Fibroblast of the aortic adventitia (primary cell): ENCODE measurements around the gene LRP2. TPM values are rescaled to one million over a fixed set of nuclear protein-coding genes. Genes with fewer than 3 reads are reported as not detected.

Experiments
- DNase-seq: peaks from one replicate; pipeline ENCODE4 v3.0.0-alpha.2; 2010; ENCODE audit warnings: low read depth
- H3K4me3 ChIP-seq: 2 replicates; pipeline ENCODE4 v1.5.1; 2011; ENCODE audit warnings: low read depth, mild to moderate bottlenecking, control low read depth, low read length, moderate library complexity
- total RNA-seq: library from RNA; depleted of rRNA; stranded (reverse); fragments of >200 nt; gene quantifications from 2 replicates; pipeline ENCODE4 v1.2.3, GENCODE V29; 2012; ENCODE audit warnings: low replicate concordance
- TF ChIP-seq, protein P1 (sequence below): IDR thresholded peaks from 2 replicates; pipeline ENCODE4 v1.5.1; 2011; ENCODE audit warnings: mild to moderate bottlenecking, low read length, control low read depth, inconsistent platforms; ENCODE audit not compliant: insufficient read depth

The LRP2 gene
- total RNA-seq, 1 donor, result not detected

DNA sequence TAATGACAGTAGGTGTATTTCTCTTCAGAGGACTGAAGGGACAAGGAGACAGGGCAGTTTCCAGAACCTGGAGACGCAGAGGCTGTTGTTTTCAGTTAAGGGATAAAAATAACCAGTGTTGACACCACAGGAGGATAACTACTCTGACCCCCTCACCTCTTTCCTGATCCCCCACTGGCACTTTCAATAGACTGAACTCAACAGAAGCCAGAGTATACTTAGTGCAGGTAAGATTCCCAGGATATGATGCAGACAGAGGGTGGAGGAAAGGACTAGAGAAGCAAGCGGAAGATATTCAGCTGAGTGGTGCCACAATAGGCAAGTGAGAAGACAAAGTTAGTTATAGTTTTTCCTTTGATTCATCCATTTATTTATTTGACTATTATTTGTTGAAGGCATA is 273.2 kb downstream of the LRP2 start:
- no peak overlapping the region for H3K4me3 ChIP-seq
- TF ChIP-seq, protein P1, sequence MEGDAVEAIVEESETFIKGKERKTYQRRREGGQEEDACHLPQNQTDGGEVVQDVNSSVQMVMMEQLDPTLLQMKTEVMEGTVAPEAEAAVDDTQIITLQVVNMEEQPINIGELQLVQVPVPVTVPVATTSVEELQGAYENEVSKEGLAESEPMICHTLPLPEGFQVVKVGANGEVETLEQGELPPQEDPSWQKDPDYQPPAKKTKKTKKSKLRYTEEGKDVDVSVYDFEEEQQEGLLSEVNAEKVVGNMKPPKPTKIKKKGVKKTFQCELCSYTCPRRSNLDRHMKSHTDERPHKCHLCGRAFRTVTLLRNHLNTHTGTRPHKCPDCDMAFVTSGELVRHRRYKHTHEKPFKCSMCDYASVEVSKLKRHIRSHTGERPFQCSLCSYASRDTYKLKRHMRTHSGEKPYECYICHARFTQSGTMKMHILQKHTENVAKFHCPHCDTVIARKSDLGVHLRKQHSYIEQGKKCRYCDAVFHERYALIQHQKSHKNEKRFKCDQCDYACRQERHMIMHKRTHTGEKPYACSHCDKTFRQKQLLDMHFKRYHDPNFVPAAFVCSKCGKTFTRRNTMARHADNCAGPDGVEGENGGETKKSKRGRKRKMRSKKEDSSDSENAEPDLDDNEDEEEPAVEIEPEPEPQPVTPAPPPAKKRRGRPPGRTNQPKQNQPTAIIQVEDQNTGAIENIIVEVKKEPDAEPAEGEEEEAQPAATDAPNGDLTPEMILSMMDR, result no peak
- DNase-seq, result no peak

DNA sequence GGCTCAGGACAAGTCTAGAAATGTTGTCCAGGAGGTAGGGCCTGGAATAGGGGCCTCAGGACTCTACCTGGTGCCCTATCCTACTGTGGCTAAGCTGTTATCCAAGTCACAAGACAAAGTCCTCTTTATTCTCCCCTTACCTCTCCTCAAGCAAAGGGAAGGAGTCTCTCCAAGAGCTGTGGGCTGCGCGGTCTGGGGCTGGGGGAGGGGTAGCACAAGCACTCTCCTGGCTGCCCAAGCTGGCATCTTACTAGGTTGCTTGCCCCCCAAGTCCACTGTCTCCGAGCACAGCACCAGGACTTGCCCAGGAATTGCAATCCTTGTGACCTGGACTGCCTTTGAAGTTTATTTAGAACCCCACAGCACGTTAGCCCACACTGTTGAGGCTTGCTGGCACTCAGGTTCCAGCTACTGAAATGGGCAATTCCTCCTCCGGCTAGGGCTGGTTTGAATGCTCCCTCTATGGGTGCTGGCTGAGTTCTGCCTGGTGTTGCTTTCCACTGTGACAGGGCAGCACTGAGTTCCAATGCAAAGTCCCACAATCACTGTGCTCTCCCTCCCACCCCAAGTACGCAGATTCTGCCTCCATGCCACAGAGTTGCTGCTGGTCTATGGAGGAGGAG is 274.5 kb downstream of the LRP2 start:
- no peak for DNase-seq
- TF ChIP-seq, protein P1, result no peak

DNA sequence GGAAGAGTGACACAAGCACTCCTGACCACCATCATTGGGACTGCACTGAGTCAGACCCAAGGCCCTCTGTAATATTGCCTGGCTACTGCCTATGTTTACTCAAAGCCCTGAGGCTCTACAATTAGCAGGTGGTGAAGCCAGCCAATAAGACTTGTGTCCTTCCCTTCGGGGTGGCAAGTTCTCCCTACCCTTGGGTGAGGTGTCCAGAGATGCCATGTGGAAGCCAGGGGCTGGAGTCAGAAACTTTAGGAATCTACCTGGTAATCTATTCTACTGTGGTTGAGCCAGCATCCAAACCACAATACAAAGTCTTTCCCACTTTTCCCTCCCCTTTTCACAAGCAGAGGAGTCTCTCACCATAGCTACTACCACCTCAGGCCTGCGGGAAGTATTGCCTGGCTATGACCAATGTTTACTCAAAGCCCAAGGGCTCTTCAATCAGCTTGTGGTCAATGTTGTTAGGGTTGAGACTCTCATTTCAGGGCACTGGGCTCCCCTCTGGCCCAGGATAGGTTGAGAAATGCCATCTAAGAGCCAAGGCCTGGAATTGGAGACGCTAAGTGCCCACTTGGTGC is 275.4 kb downstream of the LRP2 start:
- TF ChIP-seq, protein P1, result no peak
- no peak overlapping the region for H3K4me3 ChIP-seq
- no peak for DNase-seq

More for the DNA sequence above, 274.5 kb downstream of the LRP2 start:
- H3K4me3 ChIP-seq, result no peak overlapping the region

DNA sequence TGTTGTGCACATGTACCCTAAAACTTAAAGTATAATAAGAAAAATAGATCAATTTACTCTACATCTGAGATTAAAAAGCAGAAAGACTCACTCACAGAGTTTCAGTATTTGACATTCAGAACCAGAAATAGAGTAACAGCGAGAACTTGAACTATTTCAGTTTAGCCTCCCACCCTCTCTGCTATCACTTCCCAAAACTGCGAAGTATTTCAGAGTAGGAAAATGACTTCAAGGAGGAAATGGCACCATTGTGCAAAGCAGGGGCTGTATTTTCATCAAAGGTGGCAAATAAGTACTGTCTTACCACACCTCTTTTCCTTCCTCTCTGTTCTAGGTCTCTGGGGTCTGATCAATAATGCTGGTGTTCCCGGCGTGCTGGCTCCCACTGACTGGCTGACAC is 279.3 kb downstream of the LRP2 start:
- TF ChIP-seq, protein P1, result no peak
- H3K4me3 ChIP-seq, result no peak overlapping the region
- no peak for DNase-seq

DNA sequence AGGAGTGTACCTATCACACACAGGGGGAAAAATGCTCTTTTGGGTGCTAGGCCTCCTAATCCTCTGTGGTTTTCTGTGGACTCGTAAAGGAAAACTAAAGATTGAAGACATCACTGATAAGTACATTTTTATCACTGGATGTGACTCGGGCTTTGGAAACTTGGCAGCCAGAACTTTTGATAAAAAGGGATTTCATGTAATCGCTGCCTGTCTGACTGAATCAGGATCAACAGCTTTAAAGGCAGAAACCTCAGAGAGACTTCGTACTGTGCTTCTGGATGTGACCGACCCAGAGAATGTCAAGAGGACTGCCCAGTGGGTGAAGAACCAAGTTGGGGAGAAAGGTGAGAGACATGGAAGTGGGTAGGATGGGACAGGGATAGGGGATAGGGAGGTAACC is 280.8 kb downstream of the LRP2 start:
- no peak overlapping the region for H3K4me3 ChIP-seq
- TF ChIP-seq, protein P1, result no peak
- peak; percentile 18 for DNase-seq

DNA sequence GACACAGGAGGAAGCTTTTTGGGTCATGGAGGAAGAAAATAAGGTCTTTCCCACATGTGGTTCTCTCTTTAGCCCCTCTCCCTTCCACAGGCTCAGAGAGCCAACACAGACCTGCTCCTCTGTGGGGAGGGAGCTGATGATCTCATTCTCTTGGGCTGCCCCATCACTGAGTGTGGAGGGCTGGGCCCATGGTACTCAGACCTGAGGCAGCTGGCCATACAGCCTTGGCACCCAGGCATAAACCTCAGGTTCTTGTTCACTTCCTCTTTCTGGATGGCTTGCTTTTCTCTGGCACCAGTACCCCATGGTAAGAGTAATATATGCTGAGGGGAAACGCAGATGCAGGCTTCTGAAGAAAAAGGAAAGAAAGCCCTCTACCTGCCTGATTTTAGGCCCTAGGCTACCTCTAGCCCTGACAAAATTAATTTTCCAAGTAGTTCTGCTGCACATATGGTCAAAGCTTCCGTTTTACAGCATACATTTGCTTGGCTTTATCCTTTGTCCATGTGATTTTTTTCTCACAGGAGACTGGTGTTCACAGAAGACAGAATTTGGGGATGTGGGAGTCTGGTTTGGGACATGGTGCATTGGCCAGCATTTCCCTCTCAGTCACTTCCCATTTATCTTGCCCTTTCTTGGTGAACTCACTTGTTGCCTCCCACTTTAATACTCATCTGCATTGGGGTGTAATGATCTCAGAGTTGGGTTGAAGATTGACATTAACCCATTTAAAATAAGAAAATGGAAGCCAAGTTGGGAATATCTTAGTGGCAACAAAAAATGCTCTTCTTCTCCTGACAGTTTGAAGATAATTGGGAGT is 281.9 kb downstream of the LRP2 start:
- TF ChIP-seq, protein P1, result no peak
- no peak overlapping the region for H3K4me3 ChIP-seq
- no peak for DNase-seq
